HG02938 (cell line): ENCODE results near the gene GRAMD2A.
A peak's percentile ranks its signal among the peaks of the same experiment; 100 is the strongest.

Source experiments
- ATAC-seq: cut with Tn5 transposase; IDR thresholded peaks from one replicate; pipeline ENCODE4 v1.9.1; 2021; ENCODE audit warnings: mild to moderate bottlenecking, moderate library complexity; ENCODE audit not compliant: unreplicated experiment

GRAMD2A gene

GRCh38 chr15:72220687-72221086, 23.1 kb upstream of the GRAMD2A start:
- ATAC-seq: no peak

- ATAC-seq: no peak
These were observed 19.6 kb upstream of the GRAMD2A start for GRCh38 chr15:72217216-72217615.

GRCh38 chr15:72216079-72216478, 18.5 kb upstream of the GRAMD2A start:
- no peak for ATAC-seq

- no peak for ATAC-seq
These were observed 10.0 kb upstream of the GRAMD2A start for GRCh38 chr15:72207558-72208085.

- no peak for ATAC-seq
These were observed 9.1 kb upstream of the GRAMD2A start for GRCh38 chr15:72206677-72207000.

- ATAC-seq: no peak
These were observed 8.5 kb upstream of the GRAMD2A start for GRCh38 chr15:72205896-72206676.

GRCh38 chr15:72205273-72205672, 7.7 kb upstream of the GRAMD2A start:
- ATAC-seq: no peak

- ATAC-seq: no peak
These were observed 5.9 kb upstream of the GRAMD2A start for GRCh38 chr15:72203507-72203837.

GRCh38 chr15:72202801-72203506, 5.4 kb upstream of the GRAMD2A start:
- ATAC-seq: no peak

GRCh38 chr15:72202302-72202701, 4.7 kb upstream of the GRAMD2A start:
- ATAC-seq: no peak

- ATAC-seq: no peak
These were observed 3.9 kb upstream of the GRAMD2A start for GRCh38 chr15:72201391-72201921.

- no peak for ATAC-seq
These were observed 3.0 kb upstream of the GRAMD2A start for GRCh38 chr15:72200395-72201237.

GRCh38 chr15:72199721-72200212, 2.2 kb upstream of the GRAMD2A start:
- peak; percentile 40 for ATAC-seq

- no peak for ATAC-seq
These were observed 1.6 kb upstream of the GRAMD2A start for GRCh38 chr15:72199205-72199515.

- no peak for ATAC-seq
These were observed 993 bp upstream of the GRAMD2A start for GRCh38 chr15:72198356-72199204.

GRCh38 chr15:72197041-72197459, 537 bp downstream of the GRAMD2A start:
- no peak for ATAC-seq

- ATAC-seq: no peak
These were observed 1.1 kb downstream of the GRAMD2A start for GRCh38 chr15:72196409-72197040.

GRCh38 chr15:72195101-72195511, 2.5 kb downstream of the GRAMD2A start:
- ATAC-seq: no peak

GRCh38 chr15:72193836-72194396, 3.7 kb downstream of the GRAMD2A start:
- no peak for ATAC-seq
